ENCODE results near the gene ONECUT2. TPM values are rescaled to one million over a fixed set of nuclear protein-coding genes. Genes with fewer than 3 reads are reported as not detected.

The ONECUT2 gene
- total and polyA plus RNA-seq, 9 of the 15 experiments (the other 6 are each of a cell fraction or from before 2014, with no cell fraction given) = 0.27 to 2.5 (median 0.83) TPM

GRCh38 chr18:57440331-57441070, 5.3 kb downstream of the ONECUT2 start (continued):
- no peak for TF ChIP-seq ZBTB11 (CRISPR knock-in tag; IDR thresholded peaks at IDR 0.05)
- TF ChIP-seq POLR3G (IDR thresholded peaks at IDR 0.05; ENCODE audit: extremely low read depth, insufficient read length, insufficient replicate concordance) = no peak
- TF ChIP-seq XRCC5 (IDR thresholded peaks at IDR 0.05; ENCODE audit: low read depth, low read length) = no peak
- TF ChIP-seq MEF2D (tag; conservative IDR thresholded peaks at IDR 0.05; ENCODE audit: low read depth) = no peak
- no peak for TF ChIP-seq ZNF766 (CRISPR knock-in tag; conservative IDR thresholded peaks at IDR 0.05)
